OCI-LY3 (cell line): ENCODE results near the gene JARID2.

Experiments
- H2AFZ ChIP-seq: fragments of 200-600, 300-600 bp; shearing (Covaris generic); 2 replicates; pipeline ENCODE4 v1.6.0; 2014; ENCODE audit warnings: antibody characterized with exemption, low read depth, low read length
- H3K27ac ChIP-seq: fragments of 200-600, 300-600 bp; sonication (generic); 2 replicates; pipeline ENCODE4 v1.5.1; 2014; ENCODE audit warnings: mild to moderate bottlenecking, low read length, moderate library complexity, mixed read lengths
- H3K27me3 ChIP-seq: fragments of 200-600, 300-600 bp; sonication (generic); 2 replicates; pipeline ENCODE4 v1.6.1; 2014; ENCODE audit warnings: low read depth, low read length, mixed read lengths
- H3K36me3 ChIP-seq: fragments of 200-600, 300-600 bp; sonication (generic); replicated peaks from 2 replicates; pipeline ENCODE3; 2014; ENCODE audit warnings: low read depth, low read length, mixed read lengths
- H3K4me1 ChIP-seq: fragments of 300-600, 200-600 bp; sonication (generic); 2 replicates; pipeline ENCODE4 v1.6.1; 2014; ENCODE audit warnings: low read length, mixed read lengths
- H3K4me2 ChIP-seq: fragments of 200-600, 300-600 bp; sonication (generic); 2 replicates; pipeline ENCODE4 v1.6.1; 2014; ENCODE audit warnings: low read length, mixed read lengths
- H3K4me3 ChIP-seq: fragments of 300-600, 200-600 bp; sonication (generic); 2 replicates; pipeline ENCODE4 v1.5.1; 2014; ENCODE audit warnings: antibody characterized with exemption, mild to moderate bottlenecking, low read length, moderate library complexity
- H3K79me2 ChIP-seq: fragments of 300-600, 200-600 bp; shearing (Covaris generic); 2 replicates; pipeline ENCODE4 v1.6.1; 2014; ENCODE audit warnings: mild to moderate bottlenecking, low read length, mixed read lengths
- H3K9ac ChIP-seq: fragments of 300-600, 200-600 bp; shearing (Covaris generic); 2 replicates; pipeline ENCODE4 v1.6.0; 2014; ENCODE audit warnings: mild to moderate bottlenecking, low read length, moderate library complexity
- H3K9me3 ChIP-seq: fragments of 200-600, 300-600 bp; shearing (Covaris generic); 2 replicates; pipeline ENCODE4 v1.6.1; 2014; ENCODE audit warnings: low read length, mixed read lengths; ENCODE audit not compliant: insufficient read depth
- H4K20me1 ChIP-seq: fragments of 200-600, 300-600 bp; sonication (generic); 2 replicates; pipeline ENCODE4 v1.6.1; 2016; ENCODE audit warnings: low read length, mixed read lengths; ENCODE audit not compliant: insufficient read depth
- EZH2phosphoT487 ChIP-seq: fragments of 200-600 bp; shearing (Covaris generic); IDR thresholded peaks from 2 replicates; pipeline ENCODE4 v1.6.1; 2018; ENCODE audit warnings: antibody characterized with exemption, mixed run types, low read depth
- TF ChIP-seq, protein P1 (sequence below): fragments of 200-600, 300-600 bp; sonication (generic); IDR thresholded peaks from 2 replicates; pipeline ENCODE4 v1.5.1; 2014; ENCODE audit warnings: antibody characterized with exemption, low read length, low read depth

JARID2 gene

DNA sequence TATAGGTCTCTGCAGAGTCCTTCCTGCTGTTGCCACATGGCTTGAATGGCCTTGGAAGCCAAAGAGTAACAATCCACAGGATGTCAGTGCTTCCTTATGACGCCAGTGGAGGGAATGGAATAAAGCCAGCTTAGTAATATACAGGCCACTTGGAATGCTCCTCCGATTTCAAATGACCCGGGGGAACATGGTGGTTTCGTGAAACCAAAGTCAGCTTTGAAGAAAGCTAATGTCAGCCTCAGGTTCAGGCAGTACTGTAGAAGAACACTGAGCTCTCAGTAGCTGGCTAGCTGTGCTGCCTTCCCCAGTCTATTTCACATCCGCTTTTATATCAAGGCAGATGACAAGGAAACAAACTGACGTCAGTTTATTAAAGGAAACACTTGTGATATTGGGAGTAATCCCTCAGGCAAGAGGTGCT, 227.9 kb downstream of the JARID2 start:
- Histone ChIP-seq H3K4me3 (no peak overlapping the region), H3K36me3 (peaks cover 3% of the 10 kb centered on the region), H3K4me1 (no peaks in the 10 kb centered on the region)

DNA sequence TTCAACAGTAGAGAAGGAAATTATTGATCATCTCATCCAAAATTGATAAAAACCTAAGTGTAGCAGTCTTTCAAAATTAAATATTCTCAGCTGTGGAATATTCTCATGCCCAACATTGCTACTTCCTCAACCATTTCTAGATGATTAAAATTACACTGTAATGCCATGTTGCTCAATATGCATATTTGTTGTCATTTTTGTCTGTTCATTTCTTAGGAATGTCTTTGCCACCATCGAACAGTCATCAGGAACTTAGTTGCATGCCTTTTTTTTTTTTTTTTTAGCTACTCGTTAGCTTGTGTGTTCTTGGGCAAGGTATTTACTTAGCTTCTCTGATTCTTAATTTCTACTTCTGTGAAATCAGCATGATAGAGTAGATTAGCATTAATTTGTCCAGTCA, 228.3 kb downstream of the JARID2 start:
- H3K4me3 ChIP-seq = no peak overlapping the region
- no peaks in the 10 kb centered on the region for H3K27me3 ChIP-seq
- peaks cover 3% of the 10 kb centered on the region; the same call in 1 of the 2 replicates for H3K79me2 ChIP-seq
- no peak overlapping the region for H3K4me2 ChIP-seq
- peaks cover 3% of the 10 kb centered on the region for H3K36me3 ChIP-seq
- no peak overlapping the region for H3K9ac ChIP-seq
- TF ChIP-seq, protein P1, sequence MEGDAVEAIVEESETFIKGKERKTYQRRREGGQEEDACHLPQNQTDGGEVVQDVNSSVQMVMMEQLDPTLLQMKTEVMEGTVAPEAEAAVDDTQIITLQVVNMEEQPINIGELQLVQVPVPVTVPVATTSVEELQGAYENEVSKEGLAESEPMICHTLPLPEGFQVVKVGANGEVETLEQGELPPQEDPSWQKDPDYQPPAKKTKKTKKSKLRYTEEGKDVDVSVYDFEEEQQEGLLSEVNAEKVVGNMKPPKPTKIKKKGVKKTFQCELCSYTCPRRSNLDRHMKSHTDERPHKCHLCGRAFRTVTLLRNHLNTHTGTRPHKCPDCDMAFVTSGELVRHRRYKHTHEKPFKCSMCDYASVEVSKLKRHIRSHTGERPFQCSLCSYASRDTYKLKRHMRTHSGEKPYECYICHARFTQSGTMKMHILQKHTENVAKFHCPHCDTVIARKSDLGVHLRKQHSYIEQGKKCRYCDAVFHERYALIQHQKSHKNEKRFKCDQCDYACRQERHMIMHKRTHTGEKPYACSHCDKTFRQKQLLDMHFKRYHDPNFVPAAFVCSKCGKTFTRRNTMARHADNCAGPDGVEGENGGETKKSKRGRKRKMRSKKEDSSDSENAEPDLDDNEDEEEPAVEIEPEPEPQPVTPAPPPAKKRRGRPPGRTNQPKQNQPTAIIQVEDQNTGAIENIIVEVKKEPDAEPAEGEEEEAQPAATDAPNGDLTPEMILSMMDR = no peak
- no peak for TF ChIP-seq EZH2phosphoT487
- no peaks in the 10 kb centered on the region for H3K9me3 ChIP-seq
- no peaks in the 10 kb centered on the region for H3K4me1 ChIP-seq
- H4K20me1 ChIP-seq = peaks cover 23% of the 10 kb centered on the region
- H2AFZ ChIP-seq = no peak overlapping the region
- no peak overlapping the region for H3K27ac ChIP-seq

More for the DNA sequence above, 227.9 kb downstream of the JARID2 start:
- peaks cover under 1% of the 10 kb centered on the region; the same call in 1 of the 2 replicates for H3K79me2 ChIP-seq
- no peak overlapping the region for H3K4me2 ChIP-seq
- no peak overlapping the region for H3K9ac ChIP-seq
- no peaks in the 10 kb centered on the region for H3K9me3 ChIP-seq
- peaks cover 23% of the 10 kb centered on the region for H4K20me1 ChIP-seq
- H3K27me3 ChIP-seq = no peaks in the 10 kb centered on the region
- no peak overlapping the region for H3K27ac ChIP-seq
- no peak for TF ChIP-seq EZH2phosphoT487
- TF ChIP-seq, protein P1 = no peak
- no peak overlapping the region for H2AFZ ChIP-seq

DNA sequence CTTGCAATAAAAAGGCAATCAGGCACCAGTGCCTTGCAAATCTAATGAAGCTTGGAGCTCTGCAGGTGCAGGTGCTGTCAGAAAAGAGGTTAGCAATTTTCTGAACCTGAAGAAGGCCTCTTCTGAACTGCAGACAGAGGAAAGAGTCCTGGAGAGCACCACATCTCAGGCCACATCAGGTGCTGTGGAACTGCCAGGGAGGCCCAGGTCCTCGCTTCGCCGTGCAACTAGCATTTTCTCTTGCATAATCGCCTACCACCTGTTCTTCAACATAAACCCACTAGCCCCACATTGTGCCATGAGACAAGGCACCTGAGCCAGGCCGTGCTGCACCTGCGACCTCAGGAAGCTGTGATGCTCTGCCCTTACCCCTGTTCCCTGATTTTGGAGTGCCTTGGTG, 229.4 kb downstream of the JARID2 start:
- H3K27me3 ChIP-seq = no peaks in the 10 kb centered on the region
- H3K27ac ChIP-seq = no peak overlapping the region
- H4K20me1 ChIP-seq = peaks cover 27% of the 10 kb centered on the region
- no peak overlapping the region for H3K4me3 ChIP-seq
- peaks cover 10% of the 10 kb centered on the region for H3K79me2 ChIP-seq
- H3K4me1 ChIP-seq = no peaks in the 10 kb centered on the region
- peaks cover 3% of the 10 kb centered on the region for H3K36me3 ChIP-seq
- TF ChIP-seq EZH2phosphoT487 = no peak
- TF ChIP-seq, protein P1 = no peak
- no peak overlapping the region for H3K9ac ChIP-seq
- H3K4me2 ChIP-seq = no peak overlapping the region
- no peaks in the 10 kb centered on the region for H3K9me3 ChIP-seq
- no peak overlapping the region for H2AFZ ChIP-seq

DNA sequence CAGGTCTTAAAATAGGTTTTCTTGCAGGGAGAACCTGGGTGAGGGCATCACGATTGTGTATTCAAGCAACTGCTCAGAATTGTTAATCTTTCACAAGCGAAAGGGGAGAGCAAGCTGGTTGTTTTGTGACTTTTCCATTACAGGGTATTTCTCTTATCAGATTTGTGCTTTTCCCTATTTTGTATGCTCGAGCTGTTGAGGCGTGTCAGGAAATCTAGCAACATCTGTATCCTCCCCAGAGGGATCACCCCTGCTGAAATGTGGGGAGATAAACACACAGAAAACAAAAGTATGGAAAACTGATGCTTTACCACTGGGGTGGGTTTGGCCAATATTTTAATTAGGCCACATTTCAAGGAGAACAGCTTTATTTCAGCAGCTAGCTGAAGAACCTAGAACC, 230.0 kb downstream of the JARID2 start:
- Histone ChIP-seq H3K4me2 (no peak overlapping the region), H3K27me3 (no peaks in the 10 kb centered on the region), H3K79me2 (peaks cover 12% of the 10 kb centered on the region), H3K27ac (no peak overlapping the region), H3K4me1 (no peaks in the 10 kb centered on the region), H4K20me1 (peaks cover 27% of the 10 kb centered on the region), H3K9ac (no peak overlapping the region), H3K36me3 (peaks cover 3% of the 10 kb centered on the region), H2AFZ (no peak overlapping the region), H3K4me3 (no peak overlapping the region), H3K9me3 (no peaks in the 10 kb centered on the region)
- no peak for TF ChIP-seq EZH2phosphoT487
- TF ChIP-seq, protein P1 = no peak
